HepG2 (cell line): ENCODE data around the gene CCDC142. TPM values are rescaled to one million over a fixed set of nuclear protein-coding genes. Genes with fewer than 3 reads are reported as not detected.

Experiments
- ARNTL ChIP-seq: sonication (generic); formaldehyde crosslinking; IDR thresholded peaks from 2 replicates; pipeline ENCODE4 v1.4.0; 2020; ENCODE audit warnings: mild to moderate bottlenecking, missing genetic modification reagents
- FOXA3 ChIP-seq: IDR thresholded peaks from 2 replicates; pipeline ENCODE4 v1.6.1; 2016; ENCODE audit warnings: missing genetic modification reagents, missing compliant biosample characterization
- KDM5A ChIP-seq: fragments of 200-600 bp; sonication (generic); IDR thresholded peaks from 2 replicates; pipeline ENCODE4 v1.7.0; 2018; ENCODE audit warnings: antibody characterized with exemption, mild to moderate bottlenecking, low read length, borderline replicate concordance
- MTF1 ChIP-seq: sonication (generic); formaldehyde crosslinking; IDR thresholded peaks from 2 replicates; pipeline ENCODE4 v1.5.0; 2020; ENCODE audit warnings: missing genetic modification reagents
- NCOR1 ChIP-seq: fragments of 200-600 bp; sonication (generic); IDR thresholded peaks from 2 replicates; pipeline ENCODE4 v1.7.0; 2017; ENCODE audit warnings: antibody characterized with exemption, low read length, borderline replicate concordance
- ONECUT2 ChIP-seq: sonication (generic); formaldehyde crosslinking; IDR thresholded peaks from 2 replicates; pipeline ENCODE4 v1.4.0; 2020; ENCODE audit warnings: missing genetic modification reagents
- RFXANK ChIP-seq: IDR thresholded peaks from 2 replicates; pipeline ENCODE4 v1.6.1; 2016
- SMAD3 ChIP-seq: sonication (generic); formaldehyde crosslinking; IDR thresholded peaks from 2 replicates; pipeline ENCODE4 v1.4.0; 2020; ENCODE audit warnings: missing genetic modification reagents
- SUZ12 ChIP-seq: fragments of 150-350 bp; IDR thresholded peaks from 2 replicates; pipeline ENCODE4 v1.6.1; 2014; ENCODE audit warnings: low read depth, low read length
- ZNF143 ChIP-seq: sonication (generic); formaldehyde crosslinking; IDR thresholded peaks from 2 replicates; pipeline ENCODE4 v1.4.0; 2020; ENCODE audit warnings: missing genetic modification reagents
- ZNF619 ChIP-seq: sonication (generic); formaldehyde crosslinking; IDR thresholded peaks from 2 replicates; pipeline ENCODE4 v1.4.0; 2020; ENCODE audit warnings: mild to moderate bottlenecking, missing genetic modification reagents
- ZNF879 ChIP-seq: sonication (generic); formaldehyde crosslinking; IDR thresholded peaks from 2 replicates; pipeline ENCODE4 v1.8.1; 2023; ENCODE audit warnings: missing genetic modification reagents
- polyA plus RNA-seq, 8 experiments: library from polyadenylated mRNA; depleted of rRNA in 3 of 8; stranded (reverse) in 7 of 8; unstranded in 1 of 8; fragments of >200 nt; fragmentation: Illumina TruSeq in 4 of 8; extraction: Trizol in 4 of 8; gene quantifications; 2 replicates each; pipeline versions ENCODE4 v1.2.1 to v1.2.3, GENCODE V29; 2011 to 2016; ENCODE audit warnings: low read depth in 4 of 8, missing spikeins in 1 of 8, mixed read lengths in 1 of 8; ENCODE audit not compliant: insufficient read depth in 1 of 8
- total RNA-seq, 5 experiments: library from RNA; depleted of rRNA; stranded (reverse); fragments of >200 nt; fragmentation: Illumina TruSeq; extraction: Trizol; gene quantifications; 2 replicates each; pipeline ENCODE4 v1.2.3, GENCODE V29; 2016; ENCODE audit warnings: low read depth in 1 of 5
- TF ChIP-seq, protein P1 (sequence below): IDR thresholded peaks from 2 replicates; pipeline ENCODE4 v1.4.0; 2020; ENCODE audit warnings: mild to moderate bottlenecking, missing genetic modification reagents
- TF ChIP-seq, protein P2 (sequence below): sonication (generic); formaldehyde crosslinking; IDR thresholded peaks from 2 replicates; pipeline ENCODE4 v1.4.0; 2020; ENCODE audit warnings: missing genetic modification reagents
- TF ChIP-seq, protein P3 (sequence below): sonication (generic); formaldehyde crosslinking; IDR thresholded peaks from 2 replicates; pipeline ENCODE4 v1.5.1; 2020; ENCODE audit warnings: mild to moderate bottlenecking, missing genetic modification reagents, moderate library complexity
- TF ChIP-seq, protein P4 (sequence below): sonication (generic); formaldehyde crosslinking; IDR thresholded peaks from 2 replicates; pipeline ENCODE4 v1.4.0; 2020; ENCODE audit warnings: mild to moderate bottlenecking, missing genetic modification reagents

Gene CCDC142
- total and polyA plus RNA-seq, 2 of the 13 experiments (the other 11 are each of a cell fraction or from before 2014, with no cell fraction given): 14.7 to 30.4 TPM

DNA sequence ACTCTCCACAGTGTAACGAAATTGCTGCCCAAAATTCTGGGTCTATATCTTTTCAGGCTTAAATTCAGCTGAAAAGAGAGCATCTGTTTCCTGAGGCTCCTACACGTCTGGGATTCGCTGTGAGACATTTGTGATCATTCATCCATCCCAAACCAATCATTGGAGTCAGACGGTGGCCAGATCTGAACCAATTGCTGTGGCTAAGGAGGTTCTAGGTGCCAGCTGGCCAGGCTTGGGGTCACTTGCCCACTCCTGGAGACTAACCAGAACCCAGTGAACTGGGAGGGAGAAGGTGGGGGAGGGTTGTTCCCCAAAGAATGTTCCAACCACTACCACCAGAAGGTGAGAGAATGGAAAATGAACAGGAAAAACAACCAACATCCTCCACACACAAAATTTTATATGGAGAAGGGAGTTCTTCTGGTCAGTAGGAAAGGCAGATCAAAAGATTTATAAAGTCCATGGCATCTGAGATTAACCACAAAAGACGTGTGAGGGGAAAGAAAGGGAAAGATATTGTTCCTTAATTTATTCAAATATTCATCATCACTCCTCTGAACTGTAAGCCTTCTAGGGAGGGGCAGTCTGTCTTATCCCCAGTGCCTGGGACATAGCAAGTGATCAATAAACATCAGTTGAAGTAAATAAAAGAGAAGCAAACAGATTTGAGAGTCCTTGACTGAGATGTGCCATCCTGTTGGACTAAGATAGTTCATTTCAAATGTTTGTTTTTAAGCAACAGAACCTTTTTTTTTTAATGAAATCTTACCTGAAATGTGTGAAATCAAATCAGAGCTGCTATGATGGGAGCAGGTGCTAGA, 38.1 kb downstream of the CCDC142 start (continued):
- TF ChIP-seq, protein P1, sequence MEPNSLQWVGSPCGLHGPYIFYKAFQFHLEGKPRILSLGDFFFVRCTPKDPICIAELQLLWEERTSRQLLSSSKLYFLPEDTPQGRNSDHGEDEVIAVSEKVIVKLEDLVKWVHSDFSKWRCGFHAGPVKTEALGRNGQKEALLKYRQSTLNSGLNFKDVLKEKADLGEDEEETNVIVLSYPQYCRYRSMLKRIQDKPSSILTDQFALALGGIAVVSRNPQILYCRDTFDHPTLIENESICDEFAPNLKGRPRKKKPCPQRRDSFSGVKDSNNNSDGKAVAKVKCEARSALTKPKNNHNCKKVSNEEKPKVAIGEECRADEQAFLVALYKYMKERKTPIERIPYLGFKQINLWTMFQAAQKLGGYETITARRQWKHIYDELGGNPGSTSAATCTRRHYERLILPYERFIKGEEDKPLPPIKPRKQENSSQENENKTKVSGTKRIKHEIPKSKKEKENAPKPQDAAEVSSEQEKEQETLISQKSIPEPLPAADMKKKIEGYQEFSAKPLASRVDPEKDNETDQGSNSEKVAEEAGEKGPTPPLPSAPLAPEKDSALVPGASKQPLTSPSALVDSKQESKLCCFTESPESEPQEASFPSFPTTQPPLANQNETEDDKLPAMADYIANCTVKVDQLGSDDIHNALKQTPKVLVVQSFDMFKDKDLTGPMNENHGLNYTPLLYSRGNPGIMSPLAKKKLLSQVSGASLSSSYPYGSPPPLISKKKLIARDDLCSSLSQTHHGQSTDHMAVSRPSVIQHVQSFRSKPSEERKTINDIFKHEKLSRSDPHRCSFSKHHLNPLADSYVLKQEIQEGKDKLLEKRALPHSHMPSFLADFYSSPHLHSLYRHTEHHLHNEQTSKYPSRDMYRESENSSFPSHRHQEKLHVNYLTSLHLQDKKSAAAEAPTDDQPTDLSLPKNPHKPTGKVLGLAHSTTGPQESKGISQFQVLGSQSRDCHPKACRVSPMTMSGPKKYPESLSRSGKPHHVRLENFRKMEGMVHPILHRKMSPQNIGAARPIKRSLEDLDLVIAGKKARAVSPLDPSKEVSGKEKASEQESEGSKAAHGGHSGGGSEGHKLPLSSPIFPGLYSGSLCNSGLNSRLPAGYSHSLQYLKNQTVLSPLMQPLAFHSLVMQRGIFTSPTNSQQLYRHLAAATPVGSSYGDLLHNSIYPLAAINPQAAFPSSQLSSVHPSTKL (CRISPR knock-in tag): no peak
- TF ChIP-seq ZNF143 (CRISPR knock-in tag) (no peak), SUZ12 (no peak), ARNTL (CRISPR knock-in tag) (0 out of 2 replicates have a peak, but pooled peaks have one; percentile 14), KDM5A (no peak), SMAD3 (CRISPR knock-in tag) (no peak), ZNF879 (no peak), RFXANK (CRISPR knock-in tag) (no peak), ONECUT2 (peak; percentile 61), FOXA3 (CRISPR knock-in tag) (peak; percentile 27; the same call in 1 of the 2 replicates), MTF1 (CRISPR knock-in tag) (no peak), NCOR1 (no peak; the same call in 1 of the 2 replicates), ZNF619 (CRISPR knock-in tag) (peak; percentile 22; the same call in 1 of the 2 replicates)
- TF ChIP-seq, protein P2, sequence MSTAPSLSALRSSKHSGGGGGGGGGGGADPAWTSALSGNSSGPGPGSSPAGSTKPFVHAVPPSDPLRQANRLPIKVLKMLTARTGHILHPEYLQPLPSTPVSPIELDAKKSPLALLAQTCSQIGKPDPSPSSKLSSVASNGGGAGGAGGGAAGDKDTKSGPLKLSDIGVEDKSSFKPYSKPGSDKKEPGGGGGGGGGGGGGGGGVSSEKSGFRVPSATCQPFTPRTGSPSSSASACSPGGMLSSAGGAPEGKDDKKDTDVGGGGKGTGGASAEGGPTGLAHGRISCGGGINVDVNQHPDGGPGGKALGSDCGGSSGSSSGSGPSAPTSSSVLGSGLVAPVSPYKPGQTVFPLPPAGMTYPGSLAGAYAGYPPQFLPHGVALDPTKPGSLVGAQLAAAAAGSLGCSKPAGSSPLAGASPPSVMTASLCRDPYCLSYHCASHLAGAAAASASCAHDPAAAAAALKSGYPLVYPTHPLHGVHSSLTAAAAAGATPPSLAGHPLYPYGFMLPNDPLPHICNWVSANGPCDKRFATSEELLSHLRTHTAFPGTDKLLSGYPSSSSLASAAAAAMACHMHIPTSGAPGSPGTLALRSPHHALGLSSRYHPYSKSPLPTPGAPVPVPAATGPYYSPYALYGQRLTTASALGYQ (CRISPR knock-in tag): 0 out of 2 replicates have a peak, but pooled peaks have one; percentile 28
- TF ChIP-seq, protein P3, sequence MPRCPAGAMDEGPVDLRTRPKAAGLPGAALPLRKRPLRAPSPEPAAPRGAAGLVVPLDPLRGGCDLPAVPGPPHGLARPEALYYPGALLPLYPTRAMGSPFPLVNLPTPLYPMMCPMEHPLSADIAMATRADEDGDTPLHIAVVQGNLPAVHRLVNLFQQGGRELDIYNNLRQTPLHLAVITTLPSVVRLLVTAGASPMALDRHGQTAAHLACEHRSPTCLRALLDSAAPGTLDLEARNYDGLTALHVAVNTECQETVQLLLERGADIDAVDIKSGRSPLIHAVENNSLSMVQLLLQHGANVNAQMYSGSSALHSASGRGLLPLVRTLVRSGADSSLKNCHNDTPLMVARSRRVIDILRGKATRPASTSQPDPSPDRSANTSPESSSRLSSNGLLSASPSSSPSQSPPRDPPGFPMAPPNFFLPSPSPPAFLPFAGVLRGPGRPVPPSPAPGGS (CRISPR knock-in tag): no peak
- TF ChIP-seq, protein P4, sequence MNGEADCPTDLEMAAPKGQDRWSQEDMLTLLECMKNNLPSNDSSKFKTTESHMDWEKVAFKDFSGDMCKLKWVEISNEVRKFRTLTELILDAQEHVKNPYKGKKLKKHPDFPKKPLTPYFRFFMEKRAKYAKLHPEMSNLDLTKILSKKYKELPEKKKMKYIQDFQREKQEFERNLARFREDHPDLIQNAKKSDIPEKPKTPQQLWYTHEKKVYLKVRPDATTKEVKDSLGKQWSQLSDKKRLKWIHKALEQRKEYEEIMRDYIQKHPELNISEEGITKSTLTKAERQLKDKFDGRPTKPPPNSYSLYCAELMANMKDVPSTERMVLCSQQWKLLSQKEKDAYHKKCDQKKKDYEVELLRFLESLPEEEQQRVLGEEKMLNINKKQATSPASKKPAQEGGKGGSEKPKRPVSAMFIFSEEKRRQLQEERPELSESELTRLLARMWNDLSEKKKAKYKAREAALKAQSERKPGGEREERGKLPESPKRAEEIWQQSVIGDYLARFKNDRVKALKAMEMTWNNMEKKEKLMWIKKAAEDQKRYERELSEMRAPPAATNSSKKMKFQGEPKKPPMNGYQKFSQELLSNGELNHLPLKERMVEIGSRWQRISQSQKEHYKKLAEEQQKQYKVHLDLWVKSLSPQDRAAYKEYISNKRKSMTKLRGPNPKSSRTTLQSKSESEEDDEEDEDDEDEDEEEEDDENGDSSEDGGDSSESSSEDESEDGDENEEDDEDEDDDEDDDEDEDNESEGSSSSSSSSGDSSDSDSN (CRISPR knock-in tag): 0 out of 2 replicates have a peak, but pooled peaks have one; percentile 40
